Vagina (tissue), 2 donors: ENCODE measurements around the gene RAD17. TPM values are rescaled to one million over a fixed set of nuclear protein-coding genes. Genes with fewer than 3 reads are reported as not detected.

ENCODE experiments used
- DNase-seq, 2 donors: peaks; one replicate each; pipeline ENCODE4 v3.0.0-alpha.2; 2017; ENCODE audit errors: extremely low spot score in 2 of 2
- H3K27ac ChIP-seq: fragments of 200-600 bp; sonication (generic); one replicate; pipeline ENCODE4 v1.5.1; 2019
- H3K27me3 ChIP-seq: fragments of 200-600 bp; sonication (generic); one replicate; pipeline ENCODE4 v1.5.1; 2019
- H3K36me3 ChIP-seq, 2 donors: fragments of 200-600 bp; sonication (generic); one replicate each; pipeline ENCODE4 v1.5.1; 2017 to 2019
- H3K4me1 ChIP-seq: fragments of 200-600 bp; sonication (generic); one replicate; pipeline ENCODE4 v1.5.1; 2019
- H3K4me3 ChIP-seq, 2 donors: fragments of 200-600 bp; sonication (generic); 1 replicate in 1 of 2; 2 replicates in 1 of 2; pipeline ENCODE4 v1.5.1; 2016 to 2019
- H3K9me3 ChIP-seq: fragments of 200-600 bp; sonication (generic); one replicate; pipeline ENCODE4 v1.5.1; 2019
- CTCF ChIP-seq, 3 experiments: fragments of 450-650 bp in 2 of 3; fragments of 200-600 bp in 1 of 3; sonication (generic) in 1 of 3; IDR thresholded peaks; one replicate each; pipeline ENCODE4 v1.5.1; 2017 to 2019; ENCODE audit warnings: antibody characterized with exemption in 3 of 3, mild to moderate bottlenecking in 2 of 3, moderate library complexity in 2 of 3
- POLR2A ChIP-seq, 2 donors: fragments of 450-650 bp; IDR thresholded peaks; one replicate each; pipeline ENCODE4 v1.6.1; 2017; ENCODE audit warnings: antibody characterized with exemption in 2 of 2, mild to moderate bottlenecking in 2 of 2, moderate library complexity in 2 of 2
- POLR2AphosphoS5 ChIP-seq, 2 donors: sonication (generic); formaldehyde crosslinking; IDR thresholded peaks; one replicate each; pipeline ENCODE4 v1.9.0; 2017; ENCODE audit warnings: antibody characterized with exemption in 2 of 2, mild to moderate bottlenecking in 2 of 2, low read depth in 1 of 2; ENCODE audit not compliant: insufficient read depth in 1 of 2
- intact Hi-C: fragments of 100-400 bp; cut with DNase I; formaldehyde crosslinking; loops from one replicate; pipeline ENCODE4 v1.15.1; 2023
- total RNA-seq: library from RNA; depleted of rRNA; stranded (reverse); fragments of >200 nt; gene quantifications from one replicate; pipeline ENCODE4 v1.2.3, GENCODE V29; 2016

RAD17 gene
- total RNA-seq, 1 donor from 2014 or later = 17.2 TPM

- Histone ChIP-seq H3K27me3 (no peaks in the 10 kb centered on the region), H3K27ac (no peak overlapping the region), H3K4me1 (no peaks in the 10 kb centered on the region), H3K36me3 (peaks cover 0 to 7% of the 10 kb centered on the region in 2 donors), H3K9me3 (no peaks in the 10 kb centered on the region), H3K4me3 (no peak overlapping the region)
- DNase-seq = no peak
- TF ChIP-seq POLR2AphosphoS5 (IDR thresholded peaks at IDR 0.05; ENCODE audit: insufficient read depth in 1 of 2, low read depth in 1 of 2) (no peak), POLR2A (IDR thresholded peaks at IDR 0.05) (no peak), CTCF (IDR thresholded peaks at IDR 0.05) (no peak)
- intact Hi-C loops = no loop called here
Measured at GRCh38 chr5:69359699-69360098, 9.9 kb upstream of the RAD17 start.

- no peak for DNase-seq
- intact Hi-C loops = no loop called here
- peaks cover 0 to 10% of the 10 kb centered on the region in 2 donors for H3K36me3 ChIP-seq
- no peak overlapping the region for H3K27ac ChIP-seq
- H3K27me3 ChIP-seq = no peaks in the 10 kb centered on the region
- H3K9me3 ChIP-seq = no peaks in the 10 kb centered on the region
- H3K4me3 ChIP-seq = no peak overlapping the region
- TF ChIP-seq POLR2A (IDR thresholded peaks at IDR 0.05) (no peak), CTCF (IDR thresholded peaks at IDR 0.05) (no peak), POLR2AphosphoS5 (IDR thresholded peaks at IDR 0.05; ENCODE audit: insufficient read depth in 1 of 2, low read depth in 1 of 2) (no peak)
- no peaks in the 10 kb centered on the region for H3K4me1 ChIP-seq
Measured at GRCh38 chr5:69360442-69360841, 9.2 kb upstream of the RAD17 start.

GRCh38 chr5:69364414-69364813 lies 5.2 kb upstream of the RAD17 start:
- TF ChIP-seq CTCF (IDR thresholded peaks at IDR 0.05) = no peak
- TF ChIP-seq POLR2AphosphoS5 (IDR thresholded peaks at IDR 0.05; ENCODE audit: insufficient read depth in 1 of 2, low read depth in 1 of 2) = no peak
- TF ChIP-seq POLR2A (IDR thresholded peaks at IDR 0.05) = no peak
- H3K9me3 ChIP-seq = no peaks in the 10 kb centered on the region
- H3K27ac ChIP-seq = no peak overlapping the region
- peaks cover 0 to 21% of the 10 kb centered on the region in 2 donors for H3K36me3 ChIP-seq
- no peak for DNase-seq
- H3K27me3 ChIP-seq = no peaks in the 10 kb centered on the region
- no peak overlapping the region for H3K4me3 ChIP-seq
- intact Hi-C loops = no loop called here
- H3K4me1 ChIP-seq = peaks cover 11% of the 10 kb centered on the region

GRCh38 chr5:69364850-69365249 lies 4.8 kb upstream of the RAD17 start:
- H3K4me1 ChIP-seq = peaks cover 11% of the 10 kb centered on the region
- H3K36me3 ChIP-seq = peaks cover 0 to 21% of the 10 kb centered on the region in 2 donors
- H3K27me3 ChIP-seq = no peaks in the 10 kb centered on the region
- TF ChIP-seq POLR2A (IDR thresholded peaks at IDR 0.05) (no peak), POLR2AphosphoS5 (IDR thresholded peaks at IDR 0.05; ENCODE audit: insufficient read depth in 1 of 2, low read depth in 1 of 2) (no peak), CTCF (IDR thresholded peaks at IDR 0.05) (no peak)
- H3K27ac ChIP-seq = no peak overlapping the region
- no peak for DNase-seq
- no peak overlapping the region for H3K4me3 ChIP-seq
- H3K9me3 ChIP-seq = no peaks in the 10 kb centered on the region
- intact Hi-C loops = no loop called here

- peak overlapping the region in 1 of 2 donors; percentile 73 for H3K4me3 ChIP-seq
- peaks cover 28% of the 10 kb centered on the region for H3K4me1 ChIP-seq
- no peak for DNase-seq
- no peak overlapping the region for H3K27ac ChIP-seq
- H3K27me3 ChIP-seq = no peaks in the 10 kb centered on the region
- no peaks in the 10 kb centered on the region for H3K9me3 ChIP-seq
- H3K36me3 ChIP-seq = peaks cover 0 to 21% of the 10 kb centered on the region in 2 donors
- intact Hi-C loops = no loop called here
- TF ChIP-seq POLR2A (IDR thresholded peaks at IDR 0.05) (no peak), POLR2AphosphoS5 (IDR thresholded peaks at IDR 0.05; ENCODE audit: insufficient read depth in 1 of 2, low read depth in 1 of 2) (no peak), CTCF (IDR thresholded peaks at IDR 0.05) (no peak)
Measured at GRCh38 chr5:69367697-69368279, 1.8 kb upstream of the RAD17 start.
